Fibroblast of lung (primary cell): Measurements from ENCODE around the gene KIF13A. TPM values are rescaled to one million over a fixed set of nuclear protein-coding genes. Genes with fewer than 3 reads are reported as not detected.

Experiments
- DNase-seq, 2 donors: peaks; one replicate each; pipeline versions ENCODE4 v3.0.0 to v3.0.0-alpha.2; 2010; ENCODE audit warnings: low read depth in 2 of 2
- H2AFZ ChIP-seq: 2 replicates; pipeline ENCODE4 v1.5.1; 2012; ENCODE audit warnings: low read length, control low read depth, inconsistent platforms
- H3K27ac ChIP-seq: 2 replicates; pipeline ENCODE4 v1.5.1; 2011; ENCODE audit warnings: low read length, control low read depth; ENCODE audit not compliant: insufficient read depth
- H3K27me3 ChIP-seq: 2 replicates; pipeline ENCODE4 v1.5.1; 2011; ENCODE audit warnings: mild to moderate bottlenecking, low read length; ENCODE audit not compliant: control insufficient read depth, insufficient read depth
- H3K36me3 ChIP-seq: 2 replicates; pipeline ENCODE4 v1.5.1; 2011; ENCODE audit warnings: low read length; ENCODE audit not compliant: control insufficient read depth, insufficient read depth
- H3K4me1 ChIP-seq: 2 replicates; pipeline ENCODE4 v1.5.1; 2011; ENCODE audit warnings: low read length; ENCODE audit not compliant: control insufficient read depth, insufficient read depth; ENCODE audit errors: extremely low read depth
- H3K4me2 ChIP-seq: 2 replicates; pipeline ENCODE4 v1.5.1; 2011; ENCODE audit warnings: low read length, control low read depth; ENCODE audit not compliant: insufficient read depth; ENCODE audit errors: extremely low read depth
- H3K4me3 ChIP-seq, 4 experiments: fragments of 200-600 bp in 1 of 4; sonication (generic) in 1 of 4; replicated peaks in 1 of 4; 2 replicates each; pipeline ENCODE4 v1.5.1; 2011 to 2016; ENCODE audit warnings: low read length in 4 of 4, low read depth in 3 of 4, mild to moderate bottlenecking in 3 of 4, control low read depth in 2 of 4, inconsistent platforms in 1 of 4, mixed read lengths in 1 of 4; ENCODE audit not compliant: insufficient read depth in 1 of 4; ENCODE audit errors: control extremely low read depth in 1 of 4
- H3K79me2 ChIP-seq: 2 replicates; pipeline ENCODE4 v1.5.1; 2012; ENCODE audit warnings: mild to moderate bottlenecking, low read length, inconsistent platforms; ENCODE audit not compliant: control insufficient read depth, insufficient read depth
- H3K9ac ChIP-seq: 2 replicates; pipeline ENCODE4 v1.5.1; 2011; ENCODE audit warnings: mild to moderate bottlenecking, low read length, control low read depth; ENCODE audit not compliant: insufficient read depth
- H3K9me3 ChIP-seq: 2 replicates; pipeline ENCODE4 v1.5.1; 2012; ENCODE audit warnings: low read depth, low read length; ENCODE audit not compliant: control insufficient read depth, insufficient read depth
- H4K20me1 ChIP-seq: 2 replicates; pipeline ENCODE4 v1.5.1; 2011; ENCODE audit warnings: low read length; ENCODE audit not compliant: control insufficient read depth, insufficient read depth; ENCODE audit errors: extremely low read depth
- EZH2 ChIP-seq: IDR thresholded peaks from 2 replicates; pipeline ENCODE4 v1.5.1; 2012; ENCODE audit warnings: low read length, control low read depth, mild to moderate bottlenecking; ENCODE audit errors: missing control alignments
- polyA minus RNA-seq: library from RNA; depleted of rRNA, polyadenylated mRNA; stranded (reverse); fragments of >200 nt; gene quantifications from 2 replicates; pipeline ENCODE4 v1.2.3, GENCODE V29; 2011; ENCODE audit warnings: low replicate concordance
- polyA plus RNA-seq, 2 donors: library from polyadenylated mRNA; depleted of rRNA in 1 of 2; stranded (reverse) in 1 of 2; unstranded in 1 of 2; fragments of >200 nt; gene quantifications; 2 replicates each; pipeline ENCODE4 v1.2.1, GENCODE V29; 2011 to 2012; ENCODE audit warnings: missing spikeins in 1 of 2
- total RNA-seq: library from RNA; depleted of rRNA; stranded (reverse); fragments of >200 nt; gene quantifications from 2 replicates; pipeline ENCODE4 v1.2.1, GENCODE V29; 2014
- TF ChIP-seq, protein P1 (sequence below), 2 donors: IDR thresholded peaks in 1 of 2; conservative IDR thresholded peaks in 1 of 2; 1 replicate in 1 of 2; 2 replicates in 1 of 2; pipeline ENCODE4 v1.5.1; 2011 to 2012; ENCODE audit warnings: low read length in 2 of 2, control low read depth in 1 of 2, inconsistent platforms in 1 of 2, low read depth in 1 of 2, mild to moderate bottlenecking in 1 of 2

Gene KIF13A
- total RNA-seq (65.0 and 114 TPM in 2 replicates), polyA plus RNA-seq (52.3 and 55.0 TPM in 2 replicates), polyA minus RNA-seq (72.5 and 75.5 TPM in 2 replicates)
- polyA plus RNA-seq (2012): 42.7 and 44.9 TPM in 2 replicates

DNA sequence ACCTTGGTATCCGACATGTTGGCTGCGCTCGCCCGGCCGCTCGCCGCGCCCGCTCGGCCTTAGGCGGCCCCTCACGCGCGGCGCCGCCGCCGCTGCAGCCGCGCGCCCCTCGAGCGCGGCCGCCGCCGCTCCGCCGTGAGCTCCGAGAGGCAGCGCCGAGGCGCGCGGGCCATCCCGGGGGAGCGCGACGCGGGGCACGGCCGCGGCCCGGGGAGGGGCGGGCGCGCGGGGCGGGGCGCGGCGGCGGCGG, at the start of gene KIF13A:
TSS of gene KIF13A (minus strand) at position 189 of the 250 bp plus-strand sequence. CDS start at position 17, 172 bp downstream.
- Histone ChIP-seq H3K36me3 (peaks cover 4% of the 10 kb centered on the region), H3K9me3 (no peaks in the 10 kb centered on the region), H4K20me1 (no peaks in the 10 kb centered on the region), H3K27me3 (no peaks in the 10 kb centered on the region), H3K27ac (peak within 1 kb of the TSS; percentile 77), H2AFZ (peak within 1 kb of the TSS; percentile 81), H3K9ac (peak within 1 kb of the TSS; percentile 74), H3K79me2 (peaks cover 52% of the 10 kb centered on the region), H3K4me2 (peak within 1 kb of the TSS; percentile 97), H3K4me3 (peak within 1 kb of the TSS; percentile 79 to 97 (median 82)), H3K4me1 (peaks cover 2% of the 10 kb centered on the region)
- DNase-seq: peak; percentile 33
- no peak for TF ChIP-seq EZH2
- TF ChIP-seq, protein P1, sequence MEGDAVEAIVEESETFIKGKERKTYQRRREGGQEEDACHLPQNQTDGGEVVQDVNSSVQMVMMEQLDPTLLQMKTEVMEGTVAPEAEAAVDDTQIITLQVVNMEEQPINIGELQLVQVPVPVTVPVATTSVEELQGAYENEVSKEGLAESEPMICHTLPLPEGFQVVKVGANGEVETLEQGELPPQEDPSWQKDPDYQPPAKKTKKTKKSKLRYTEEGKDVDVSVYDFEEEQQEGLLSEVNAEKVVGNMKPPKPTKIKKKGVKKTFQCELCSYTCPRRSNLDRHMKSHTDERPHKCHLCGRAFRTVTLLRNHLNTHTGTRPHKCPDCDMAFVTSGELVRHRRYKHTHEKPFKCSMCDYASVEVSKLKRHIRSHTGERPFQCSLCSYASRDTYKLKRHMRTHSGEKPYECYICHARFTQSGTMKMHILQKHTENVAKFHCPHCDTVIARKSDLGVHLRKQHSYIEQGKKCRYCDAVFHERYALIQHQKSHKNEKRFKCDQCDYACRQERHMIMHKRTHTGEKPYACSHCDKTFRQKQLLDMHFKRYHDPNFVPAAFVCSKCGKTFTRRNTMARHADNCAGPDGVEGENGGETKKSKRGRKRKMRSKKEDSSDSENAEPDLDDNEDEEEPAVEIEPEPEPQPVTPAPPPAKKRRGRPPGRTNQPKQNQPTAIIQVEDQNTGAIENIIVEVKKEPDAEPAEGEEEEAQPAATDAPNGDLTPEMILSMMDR (conservative IDR thresholded peaks at IDR 0.05 in 1 of 2, IDR thresholded peaks at IDR 0.05 in 1 of 2; ENCODE audit: low read depth in 1 of 2, low read length in 2 of 2): no peak

GRCh38 chr6:18036781-18037180, 49.3 kb upstream of the KIF13A start:
- Histone ChIP-seq H3K9ac (no peak overlapping the region), H3K27me3 (no peaks in the 10 kb centered on the region), H3K9me3 (no peaks in the 10 kb centered on the region), H3K4me1 (no peaks in the 10 kb centered on the region), H2AFZ (no peak overlapping the region), H3K36me3 (no peaks in the 10 kb centered on the region), H3K27ac (no peak overlapping the region), H3K79me2 (no peaks in the 10 kb centered on the region), H3K4me2 (no peak overlapping the region), H3K4me3 (no peak overlapping the region), H4K20me1 (no peaks in the 10 kb centered on the region)
- DNase-seq: no peak
- TF ChIP-seq, protein P1 (conservative IDR thresholded peaks at IDR 0.05 in 1 of 2, IDR thresholded peaks at IDR 0.05 in 1 of 2; ENCODE audit: low read depth in 1 of 2, low read length in 2 of 2): no peak
- TF ChIP-seq EZH2: no peak

- no peak overlapping the region for H3K4me2 ChIP-seq
- no peak overlapping the region for H3K27ac ChIP-seq
- no peaks in the 10 kb centered on the region for H3K9me3 ChIP-seq
- no peaks in the 10 kb centered on the region for H3K79me2 ChIP-seq
- no peaks in the 10 kb centered on the region for H3K36me3 ChIP-seq
- H4K20me1 ChIP-seq: no peaks in the 10 kb centered on the region
- no peak for TF ChIP-seq EZH2
- TF ChIP-seq, protein P1 (conservative IDR thresholded peaks at IDR 0.05 in 1 of 2, IDR thresholded peaks at IDR 0.05 in 1 of 2; ENCODE audit: low read depth in 1 of 2, low read length in 2 of 2): no peak
- H3K9ac ChIP-seq: no peak overlapping the region
- H3K4me1 ChIP-seq: no peaks in the 10 kb centered on the region
- no peak for DNase-seq
- H3K27me3 ChIP-seq: no peaks in the 10 kb centered on the region
- H2AFZ ChIP-seq: no peak overlapping the region
- H3K4me3 ChIP-seq: no peak overlapping the region
Observed at GRCh38 chr6:18035330-18035854, 48.0 kb upstream of the KIF13A start.
